PC-3 (cell line): Measurements from ENCODE around the gene STXBP3. TPM values are rescaled to one million over a fixed set of nuclear protein-coding genes. Genes with fewer than 3 reads are reported as not detected.

Experiments used
- ATAC-seq: fragments of 200-7000 bp; cut with Tn5 transposase; 2 replicates; pipeline ENCODE4 v1.9.1; 2020; ENCODE audit warnings: mild to moderate bottlenecking, moderate library complexity
- BruUV-seq: library from RNA; stranded (reverse); fragments of 400-500 nt; replicated peaks from 2 replicates; lab custom pipeline; 2021; lab: Mats Ljungman, UMichigan
- CTCF ChIA-PET: fragments of 300-600 bp; sonication (Branson Sonifier 250); formaldehyde crosslinking; loops from one replicate; lab custom pipeline; 2022; ENCODE audit warnings: antibody characterized with exemption; lab: Charles Lee
- POLR2A ChIA-PET: fragments of 300-600 bp; sonication (Branson Sonifier 250); formaldehyde crosslinking; loops from one replicate; lab custom pipeline; 2022; ENCODE audit warnings: antibody characterized with exemption; ENCODE audit not compliant: unreplicated experiment; lab: Charles Lee
- DNase-seq: peaks from one replicate; pipeline ENCODE4 v3.0.0-alpha.2; 2015
- H2AFZ ChIP-seq: fragments of 300-600 bp; sonication (generic); 2 replicates; pipeline ENCODE4 v1.6.0; 2016; ENCODE audit warnings: antibody characterized with exemption, low read length
- H3F3A ChIP-seq: fragments of 300-600 bp; sonication (generic); one replicate; pipeline ENCODE4 v1.6.0; 2017; ENCODE audit warnings: antibody characterized with exemption, low read length, control low read depth, mild to moderate bottlenecking; ENCODE audit not compliant: unreplicated experiment
- H3K27ac ChIP-seq: fragments of 300-600 bp; sonication (generic); 2 replicates; pipeline ENCODE4 v1.5.1; 2016; ENCODE audit warnings: mild to moderate bottlenecking, low read length
- H3K27me3 ChIP-seq: fragments of 300-600 bp; sonication (generic); 2 replicates; pipeline ENCODE4 v1.6.1; 2016; ENCODE audit warnings: low read length, mixed read lengths
- H3K36me3 ChIP-seq: fragments of 300-600 bp; sonication (generic); 2 replicates; pipeline ENCODE4 v1.6.1; 2016; ENCODE audit warnings: low read depth, mixed run types, low read length, mixed read lengths
- H3K4me1 ChIP-seq: fragments of 300-600 bp; sonication (generic); 2 replicates; pipeline ENCODE4 v1.5.1; 2016; ENCODE audit warnings: low read length; ENCODE audit not compliant: insufficient read depth
- H3K4me2 ChIP-seq: fragments of 300-600 bp; sonication (generic); 2 replicates; pipeline ENCODE4 v1.6.0; 2016; ENCODE audit warnings: low read length
- H3K4me3 ChIP-seq: fragments of 300-600 bp; sonication (generic); 2 replicates; pipeline ENCODE4 v1.5.1; 2016; ENCODE audit warnings: mild to moderate bottlenecking, low read length, mixed read lengths
- H3K79me2 ChIP-seq: fragments of 300-600 bp; sonication (generic); 2 replicates; pipeline ENCODE4 v1.6.1; 2017; ENCODE audit warnings: low read length, mixed read lengths
- H3K9ac ChIP-seq: fragments of 300-600 bp; sonication (generic); 2 replicates; pipeline ENCODE4 v1.6.0; 2016; ENCODE audit warnings: mild to moderate bottlenecking, low read length
- H3K9me2 ChIP-seq: fragments of 300-600 bp; sonication (generic); replicated peaks from 2 replicates; pipeline ENCODE4 v1.6.1; 2016; ENCODE audit warnings: mixed run types, low read length, mixed read lengths
- H3K9me3 ChIP-seq: fragments of 300-600 bp; sonication (generic); 2 replicates; pipeline ENCODE4 v1.6.1; 2016; ENCODE audit warnings: low read length, mixed read lengths
- H4K20me1 ChIP-seq: fragments of 300-600 bp; sonication (generic); 2 replicates; pipeline ENCODE4 v1.6.1; 2016; ENCODE audit warnings: low read length, mixed read lengths
- EZH2 ChIP-seq: fragments of 300-600 bp; sonication (generic); IDR thresholded peaks from one replicate; pipeline ENCODE4 v1.6.1; 2017; ENCODE audit warnings: antibody characterized with exemption, mild to moderate bottlenecking, low read length; ENCODE audit not compliant: unreplicated experiment
- EZH2phosphoT487 ChIP-seq: fragments of 300-600 bp; sonication (generic); IDR thresholded peaks from 2 replicates; pipeline ENCODE4 v1.6.1; 2018; ENCODE audit warnings: mild to moderate bottlenecking, antibody characterized with exemption, low read length, borderline replicate concordance
- intact Hi-C: fragments of 100-400 bp; cut with micrococcal nuclease; formaldehyde crosslinking; loops from 2 replicates; pipeline ENCODE4 v1.9.0; 2023
- total RNA-seq: library from RNA; depleted of rRNA; stranded (reverse); fragments of >200 nt; gene quantifications from 2 replicates; pipeline ENCODE4 v1.2.3, GENCODE V29; 2014
- TF ChIP-seq, protein P1 (sequence below): fragments of 300-600 bp; sonication (generic); conservative IDR thresholded peaks from 2 replicates; pipeline ENCODE4 v1.5.1; 2017; ENCODE audit warnings: antibody characterized with exemption, low read depth, mild to moderate bottlenecking, low read length

The STXBP3 gene
- total RNA-seq, 1 experiment from 2014 or later = 17.2 TPM

- H3K9me2 ChIP-seq = no peaks in the 10 kb centered on the region
- intact Hi-C loops = no loop called here
- H3K79me2 ChIP-seq = no peaks in the 10 kb centered on the region
- peaks cover 22% of the 10 kb centered on the region for H3K4me1 ChIP-seq
- CTCF ChIA-PET = interaction anchor here (0.6 kb wide), 1 partner anchor 389 kb away, joined by 11 read pairs; no protein-coding TSS in a partner anchor
- TF ChIP-seq EZH2 (no peak), EZH2phosphoT487 (no peak)
- TF ChIP-seq, protein P1, sequence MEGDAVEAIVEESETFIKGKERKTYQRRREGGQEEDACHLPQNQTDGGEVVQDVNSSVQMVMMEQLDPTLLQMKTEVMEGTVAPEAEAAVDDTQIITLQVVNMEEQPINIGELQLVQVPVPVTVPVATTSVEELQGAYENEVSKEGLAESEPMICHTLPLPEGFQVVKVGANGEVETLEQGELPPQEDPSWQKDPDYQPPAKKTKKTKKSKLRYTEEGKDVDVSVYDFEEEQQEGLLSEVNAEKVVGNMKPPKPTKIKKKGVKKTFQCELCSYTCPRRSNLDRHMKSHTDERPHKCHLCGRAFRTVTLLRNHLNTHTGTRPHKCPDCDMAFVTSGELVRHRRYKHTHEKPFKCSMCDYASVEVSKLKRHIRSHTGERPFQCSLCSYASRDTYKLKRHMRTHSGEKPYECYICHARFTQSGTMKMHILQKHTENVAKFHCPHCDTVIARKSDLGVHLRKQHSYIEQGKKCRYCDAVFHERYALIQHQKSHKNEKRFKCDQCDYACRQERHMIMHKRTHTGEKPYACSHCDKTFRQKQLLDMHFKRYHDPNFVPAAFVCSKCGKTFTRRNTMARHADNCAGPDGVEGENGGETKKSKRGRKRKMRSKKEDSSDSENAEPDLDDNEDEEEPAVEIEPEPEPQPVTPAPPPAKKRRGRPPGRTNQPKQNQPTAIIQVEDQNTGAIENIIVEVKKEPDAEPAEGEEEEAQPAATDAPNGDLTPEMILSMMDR = no peak
- H3K9ac ChIP-seq = no peak overlapping the region
- no peaks in the 10 kb centered on the region for H4K20me1 ChIP-seq
- no peak overlapping the region for H3K4me3 ChIP-seq
- H3K4me2 ChIP-seq = no peak overlapping the region
- BruUV-seq = no TSS peak
- no peak overlapping the region for H2AFZ ChIP-seq
- no peaks in the 10 kb centered on the region for H3K9me3 ChIP-seq
- H3K27me3 ChIP-seq = no peaks in the 10 kb centered on the region
- H3K27ac ChIP-seq = no peak overlapping the region
- DNase-seq (no peak), ATAC-seq (no peak)
- H3K36me3 ChIP-seq = no peaks in the 10 kb centered on the region
- H3F3A ChIP-seq = no peaks in the 10 kb centered on the region
- POLR2A ChIA-PET = no interaction called here
These were observed 24.2 kb upstream of the STXBP3 start for GRCh38 chr1:108722292-108722691.

DNA sequence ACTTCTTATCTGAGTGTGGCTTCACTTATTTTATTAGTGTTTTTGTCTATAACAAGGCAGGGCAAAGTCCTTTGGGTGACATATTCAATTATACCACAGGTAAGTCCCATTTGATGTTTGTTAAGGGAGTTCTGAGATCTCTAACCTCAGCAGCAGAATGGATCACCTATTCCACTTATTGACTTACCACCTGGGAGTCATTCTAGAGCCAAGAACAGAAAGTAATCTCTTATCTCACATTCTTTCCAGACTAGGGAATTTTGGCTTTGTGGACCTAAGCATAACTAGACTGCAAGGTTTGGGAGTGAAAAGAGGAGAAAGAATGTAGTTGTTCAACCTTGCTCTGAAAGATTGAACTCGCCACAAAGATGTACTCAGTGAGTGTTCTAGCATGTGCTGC lies 20.6 kb upstream of the STXBP3 start:
- no peak overlapping the region for H3K27ac ChIP-seq
- intact Hi-C loops = no loop called here
- no peaks in the 10 kb centered on the region for H3K36me3 ChIP-seq
- H3K4me1 ChIP-seq = peaks cover under 1% of the 10 kb centered on the region
- H3K27me3 ChIP-seq = no peaks in the 10 kb centered on the region
- no TSS peak for BruUV-seq
- no peak overlapping the region for H3K4me2 ChIP-seq
- POLR2A ChIA-PET = no interaction called here
- no peak overlapping the region for H3K9ac ChIP-seq
- H3K9me2 ChIP-seq = no peaks in the 10 kb centered on the region
- CTCF ChIA-PET = no interaction called here
- no peak overlapping the region for H3K4me3 ChIP-seq
- TF ChIP-seq EZH2phosphoT487 = no peak
- TF ChIP-seq, protein P1 = no peak
- TF ChIP-seq EZH2 = no peak
- no peaks in the 10 kb centered on the region for H3F3A ChIP-seq
- H3K79me2 ChIP-seq = no peaks in the 10 kb centered on the region
- no peak overlapping the region for H2AFZ ChIP-seq
- ATAC-seq = no peak
- DNase-seq = no peak
- H4K20me1 ChIP-seq = no peaks in the 10 kb centered on the region
- no peaks in the 10 kb centered on the region for H3K9me3 ChIP-seq

- Histone ChIP-seq H3K9ac (no peak overlapping the region), H2AFZ (no peak overlapping the region), H3F3A (no peaks in the 10 kb centered on the region), H3K27me3 (no peaks in the 10 kb centered on the region), H3K4me3 (no peak overlapping the region), H3K4me2 (no peak overlapping the region), H3K79me2 (no peaks in the 10 kb centered on the region), H3K9me2 (no peaks in the 10 kb centered on the region), H3K9me3 (no peaks in the 10 kb centered on the region), H4K20me1 (no peaks in the 10 kb centered on the region), H3K36me3 (no peaks in the 10 kb centered on the region), H3K4me1 (no peaks in the 10 kb centered on the region), H3K27ac (no peak overlapping the region)
- TF ChIP-seq, protein P1 = no peak
- TF ChIP-seq EZH2 = no peak
- TF ChIP-seq EZH2phosphoT487 = no peak
- ATAC-seq (no peak), DNase-seq (no peak)
- CTCF ChIA-PET = no interaction called here
- POLR2A ChIA-PET = no interaction called here
- BruUV-seq = no TSS peak
- intact Hi-C loops = no loop called here
These were observed 18.0 kb upstream of the STXBP3 start for GRCh38 chr1:108728327-108728923.
